Stimulated activated CD8-positive, alpha-beta memory T cell treated with anti-CD3 and anti-CD28 coated beads, Interleukin-4, amount 100 ng/mL, for 48 hours (primary cell): Measurements from ENCODE around the gene MAPK12.
"Not testable (repeated sequence)": the region's sequence is repeated elsewhere in the genome, so short reads cannot be mapped to it uniquely, and the experiment has no call there.

Experiments
- DNase-seq: peaks from one replicate; pipeline ENCODE4 v3.0.0-alpha.2; 2020

The MAPK12 gene

GRCh38 chr22:50210378-50211139 is 50.9 kb downstream of the MAPK12 start:
- DNase-seq = no peak

- peak; percentile 79 for DNase-seq
Observed at GRCh38 chr22:50209893-50210292, 51.6 kb downstream of the MAPK12 start.

- peak; percentile 23 for DNase-seq
Observed at GRCh38 chr22:50208939-50209892, 52.3 kb downstream of the MAPK12 start.

GRCh38 chr22:50208430-50208938 is 53.0 kb downstream of the MAPK12 start:
- DNase-seq = no peak

- DNase-seq = no peak
Observed at GRCh38 chr22:50207383-50208140, 53.9 kb downstream of the MAPK12 start.

DNA sequence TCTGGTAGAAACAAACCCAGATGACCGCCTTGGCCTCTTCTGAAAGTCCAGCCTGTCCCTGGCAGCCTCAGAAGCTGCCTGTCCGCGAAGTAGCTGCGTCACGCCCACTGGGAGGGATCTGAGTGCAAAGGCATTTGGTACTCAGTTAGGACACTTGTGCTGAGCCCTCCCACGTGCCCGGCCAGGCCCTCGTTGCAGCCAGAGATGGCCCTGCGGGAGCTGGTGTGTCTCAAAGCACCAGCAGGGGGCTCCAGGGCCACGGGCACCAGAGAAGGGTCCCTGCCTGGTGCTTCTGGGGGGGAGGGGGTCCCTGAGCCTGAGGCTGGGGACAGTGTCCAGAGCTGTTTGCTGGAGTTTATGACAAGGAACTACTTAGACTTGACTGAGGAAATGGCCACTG is 54.9 kb downstream of the MAPK12 start:
- DNase-seq = no peak

DNA sequence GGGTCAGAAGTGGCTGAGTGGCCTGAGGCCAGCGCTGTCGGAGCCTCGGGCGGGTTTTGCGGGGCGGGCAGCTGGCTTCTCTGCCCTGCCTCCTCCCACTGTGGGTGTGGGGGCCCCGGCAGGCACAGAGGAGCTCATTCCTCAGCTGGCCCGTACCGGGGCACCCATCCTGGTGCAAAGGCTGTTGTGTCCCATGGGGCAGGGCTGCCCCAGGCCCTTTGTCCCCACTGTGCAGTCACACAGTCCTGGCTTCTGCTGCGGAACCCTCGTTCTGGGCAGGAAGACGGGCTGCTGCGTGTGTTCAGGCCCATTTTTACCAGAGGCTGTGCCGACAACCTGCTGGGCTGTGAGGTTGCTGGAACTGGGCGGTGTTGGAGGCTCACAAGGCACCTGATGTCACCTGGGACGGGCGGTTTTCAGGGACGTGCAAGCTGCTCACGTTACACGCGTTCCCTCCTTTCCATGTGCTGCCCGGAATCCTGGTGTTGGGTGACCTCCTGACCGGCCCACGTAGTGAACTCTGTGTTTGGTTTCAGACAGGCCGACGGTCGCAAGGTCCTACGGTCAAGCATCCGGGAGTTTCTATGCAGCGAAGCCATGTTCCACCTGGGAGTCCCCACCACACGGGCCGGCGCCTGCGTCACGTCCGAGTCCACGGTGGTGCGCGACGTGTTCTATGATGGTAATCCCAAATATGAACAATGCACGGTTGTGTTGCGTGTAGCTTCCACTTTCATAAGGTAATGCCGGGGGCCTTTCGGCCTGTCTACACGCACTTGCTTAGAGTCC is 55.5 kb downstream of the MAPK12 start:
- DNase-seq = no peak

- not testable (repeated sequence) for DNase-seq
Observed at GRCh38 chr22:50204998-50205397, 56.5 kb downstream of the MAPK12 start.

DNA sequence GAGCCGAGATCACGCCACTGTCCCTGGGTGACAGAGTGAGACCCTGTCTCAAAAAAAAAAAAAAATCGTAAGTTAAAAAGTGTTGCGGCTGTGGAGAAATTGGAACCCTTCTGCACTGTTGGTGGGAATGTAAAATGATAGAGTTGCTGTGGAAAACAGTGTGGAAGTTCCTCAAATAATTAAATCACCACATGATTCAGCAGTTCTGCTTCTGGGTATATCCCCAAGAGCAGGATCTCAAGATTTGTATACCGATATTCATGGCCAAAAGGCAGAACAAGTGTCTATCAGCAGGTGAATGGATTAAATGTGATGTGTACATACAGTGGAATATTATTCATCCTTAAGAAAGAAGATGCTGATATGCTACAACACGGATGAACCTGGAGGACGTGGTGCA is 56.9 kb downstream of the MAPK12 start:
- no peak for DNase-seq

DNA sequence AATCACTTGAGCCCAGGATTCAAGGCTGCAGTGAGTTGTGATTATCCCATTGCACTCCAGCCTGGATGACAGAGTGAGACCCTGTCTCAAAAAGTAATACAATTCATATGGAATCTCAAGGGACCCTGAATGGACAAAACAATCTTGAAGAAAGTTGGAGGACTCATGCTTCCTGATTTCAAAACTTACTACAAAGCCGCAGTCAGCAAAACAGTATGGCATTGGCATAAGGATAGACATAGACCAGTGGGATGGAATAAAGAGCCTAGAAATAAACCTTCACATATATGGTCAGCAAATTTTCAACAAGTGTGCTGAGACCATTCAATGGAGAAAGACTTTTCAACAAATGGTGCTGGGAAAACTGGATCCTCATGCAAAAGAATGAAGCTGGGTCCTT is 58.2 kb downstream of the MAPK12 start:
- no peak for DNase-seq
